ENCODE results near the gene TRIM33.
"Not testable (repeated sequence)": the region's sequence is repeated elsewhere in the genome, so short reads cannot be mapped to it uniquely, and the experiment has no call there.

The TRIM33 gene

DNA sequence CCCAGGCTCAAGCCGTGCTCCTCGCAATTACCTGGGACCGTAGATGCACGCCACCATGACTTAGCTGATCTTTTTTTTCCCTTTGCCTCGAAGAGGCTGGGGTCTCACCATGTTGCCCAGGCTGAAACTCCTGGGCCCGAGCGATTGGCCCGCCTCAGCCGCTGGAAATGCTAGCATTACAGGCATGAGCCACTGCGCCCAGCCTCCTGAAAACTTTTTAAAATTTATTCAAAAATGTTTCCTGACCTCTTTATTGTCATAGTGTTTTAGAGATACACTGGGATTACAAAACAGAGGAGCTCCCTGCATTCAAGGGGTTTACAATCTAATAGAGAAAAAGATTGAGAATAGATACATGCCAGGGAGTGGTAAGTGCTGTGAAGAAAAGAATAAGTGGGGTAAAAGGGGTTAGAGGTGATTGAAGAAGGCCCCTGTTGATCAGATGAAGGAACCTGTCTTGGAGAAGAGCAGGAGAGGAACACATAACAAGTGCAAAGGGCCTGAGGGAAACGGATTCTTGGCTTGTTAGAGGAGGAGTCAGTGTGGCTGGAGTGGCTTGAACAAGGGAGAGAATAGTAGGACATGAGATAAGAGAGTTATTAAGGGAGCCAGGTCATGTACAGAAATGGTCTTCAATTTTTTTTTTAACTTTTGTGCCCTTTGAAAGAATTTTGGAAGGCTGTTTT lies 1.7 kb upstream of the TRIM33 start:
- FAIRE-seq = no peak
- DNase-seq (ENCODE audit: extremely low spot score, insufficient read length, low read depth) = no peak

GRCh38 chr1:114510274-114511031 lies 550 bp downstream of the TRIM33 start:
- no peak for FAIRE-seq
- DNase-seq (ENCODE audit: extremely low spot score, insufficient read length, low read depth) = peak; percentile 49

DNA sequence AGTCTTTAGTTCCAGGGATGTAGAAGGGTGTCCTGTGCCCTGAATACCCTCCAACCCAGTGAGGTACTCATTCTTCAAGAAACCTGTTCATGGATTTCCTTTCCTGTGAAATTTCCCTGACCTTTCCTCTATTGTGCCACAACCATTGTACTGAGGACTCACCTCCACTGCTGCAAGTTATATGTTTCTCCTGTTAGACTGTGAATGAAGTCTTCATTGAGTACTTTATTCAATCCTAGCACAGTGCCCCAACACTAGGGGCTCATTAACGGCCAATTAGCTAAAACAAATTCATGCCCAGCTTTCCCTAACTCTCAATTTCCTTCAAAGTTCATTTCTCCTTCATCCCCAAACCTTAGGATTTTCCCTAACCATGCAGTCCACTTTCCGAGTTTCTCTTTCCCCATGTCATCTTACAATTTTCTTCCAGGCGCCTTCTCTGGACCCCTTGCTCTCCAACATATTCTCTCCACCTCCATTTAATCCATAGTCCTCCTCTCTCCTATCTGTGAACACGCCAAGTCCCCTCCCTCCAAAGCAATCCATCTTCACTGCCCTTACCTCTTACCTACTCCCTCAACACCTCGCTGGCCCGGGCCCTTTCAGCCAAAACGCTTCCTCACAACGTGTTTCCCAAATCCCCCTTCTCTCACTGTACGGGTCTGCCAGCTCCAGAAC lies 1.3 kb downstream of the TRIM33 start:
- FAIRE-seq = no peak
- no peak for DNase-seq (ENCODE audit: extremely low spot score, insufficient read length, low read depth)

GRCh38 chr1:114508386-114508898 lies 2.6 kb downstream of the TRIM33 start:
- DNase-seq (ENCODE audit: extremely low spot score, insufficient read length, low read depth) (no peak), FAIRE-seq (no peak)

GRCh38 chr1:114507513-114507912 lies 3.5 kb downstream of the TRIM33 start:
- FAIRE-seq (no peak), DNase-seq (ENCODE audit: extremely low spot score, insufficient read length, low read depth) (no peak)

DNA sequence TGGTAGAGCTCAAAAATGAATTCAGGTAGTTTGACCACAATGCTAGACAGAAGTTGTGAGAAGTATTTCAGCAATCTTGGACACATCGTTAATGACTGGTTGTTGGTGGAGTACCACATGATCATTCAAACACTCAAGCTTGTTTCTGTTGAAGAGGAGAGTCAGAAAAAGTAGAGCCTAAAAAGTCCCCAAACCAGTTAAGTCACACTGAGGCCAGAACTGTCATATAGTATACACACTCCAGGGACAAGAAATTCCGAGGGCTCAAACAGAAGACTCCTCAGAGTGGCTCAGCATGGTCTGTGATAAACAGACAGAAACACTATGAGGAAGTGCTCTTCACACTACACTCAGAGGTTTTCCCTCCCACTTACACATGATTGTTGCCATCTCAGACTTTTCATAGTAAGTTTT lies 5.8 kb downstream of the TRIM33 start:
- FAIRE-seq (no peak), DNase-seq (ENCODE audit: extremely low spot score, insufficient read length, low read depth) (no peak)

DNA sequence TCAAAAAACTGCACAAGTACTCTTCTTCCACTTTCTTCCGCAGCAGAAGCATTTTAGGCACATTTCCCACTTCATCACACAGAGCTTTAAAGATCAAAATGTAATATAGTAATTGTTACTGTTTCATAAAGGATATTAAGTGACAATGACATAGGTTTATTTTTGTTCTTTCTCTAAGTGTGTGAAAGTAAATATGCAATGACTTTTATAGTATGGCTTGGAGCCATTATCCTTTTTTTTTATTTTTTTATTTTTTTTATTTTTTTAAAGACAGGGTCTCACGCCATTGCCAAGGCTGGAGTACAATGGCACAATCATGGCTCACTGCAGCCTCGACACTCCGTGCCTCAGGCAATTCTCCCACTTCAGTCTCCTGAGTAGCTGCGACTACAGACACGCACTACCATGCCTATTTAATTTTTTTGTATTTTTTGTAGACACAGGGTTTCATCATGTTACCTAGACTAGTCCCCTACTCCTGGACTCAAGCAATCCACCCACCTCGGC lies 7.0 kb downstream of the TRIM33 start:
- FAIRE-seq (no peak), DNase-seq (ENCODE audit: extremely low spot score, insufficient read length, low read depth) (no peak)

DNA sequence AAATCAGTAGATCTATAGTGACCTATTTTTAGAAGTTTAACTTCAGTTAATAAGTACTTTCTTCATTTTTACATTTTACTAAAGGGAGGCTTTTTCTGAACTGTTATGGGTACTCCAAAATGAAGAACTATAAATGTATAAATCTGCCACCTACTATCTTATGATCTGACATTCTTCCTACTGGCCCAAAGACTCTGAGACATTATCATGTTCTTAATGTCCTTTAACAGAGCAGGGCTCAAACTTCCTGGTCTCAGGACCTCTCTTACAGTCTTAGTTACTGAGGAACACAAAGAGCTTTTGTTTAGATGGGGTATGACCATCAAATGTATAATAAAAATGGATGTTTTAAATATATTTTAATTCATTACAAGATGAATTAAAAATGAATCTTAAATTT lies 8.9 kb downstream of the TRIM33 start:
- FAIRE-seq (peak; percentile 31), DNase-seq (ENCODE audit: extremely low spot score, insufficient read length, low read depth) (no peak)

DNA sequence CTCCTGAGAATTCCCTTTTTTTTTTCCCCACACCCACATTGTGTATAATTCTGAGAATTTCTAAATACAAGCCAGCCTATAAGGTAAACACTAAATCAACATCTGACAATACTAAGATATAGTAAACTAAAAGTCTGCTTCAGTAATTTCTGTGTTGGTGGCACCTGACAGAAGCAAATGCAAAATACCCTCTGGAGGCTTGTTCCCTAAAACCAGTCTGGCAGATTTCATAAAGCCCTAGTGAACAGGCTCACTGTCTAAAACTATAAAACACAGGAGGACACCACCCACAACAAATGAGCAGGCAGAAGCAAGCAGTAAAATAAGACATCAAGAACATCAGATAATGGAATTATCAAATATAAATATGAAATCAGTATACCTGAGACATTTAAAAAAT lies 11.5 kb downstream of the TRIM33 start:
- FAIRE-seq = no peak
- no peak for DNase-seq (ENCODE audit: extremely low spot score, insufficient read length, low read depth)

GRCh38 chr1:114496089-114496488 lies 14.9 kb downstream of the TRIM33 start:
- no peak for DNase-seq (ENCODE audit: extremely low spot score, insufficient read length, low read depth)
- FAIRE-seq = no peak

- no peak for FAIRE-seq
- DNase-seq (ENCODE audit: extremely low spot score, insufficient read length, low read depth) = no peak
Observed at GRCh38 chr1:114495486-114495885, 15.5 kb downstream of the TRIM33 start.

DNA sequence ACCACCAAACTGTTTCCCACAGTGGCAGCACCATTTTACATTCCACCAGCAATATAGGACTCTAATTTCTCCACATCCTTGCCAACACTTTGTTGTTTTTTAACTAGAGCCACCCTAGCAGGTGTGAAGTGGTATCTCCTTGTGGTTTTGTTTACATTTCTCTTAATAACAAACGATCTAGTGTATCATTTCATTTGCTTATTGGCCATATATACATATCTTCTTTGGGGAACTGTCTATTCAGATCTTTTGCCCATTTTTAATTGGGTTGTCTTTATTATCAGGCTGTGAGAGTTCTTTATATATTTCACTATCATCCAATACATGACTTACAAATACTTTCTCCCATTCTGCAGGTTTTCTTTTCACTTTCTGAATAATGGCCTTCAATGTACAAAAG lies 18.0 kb downstream of the TRIM33 start:
- DNase-seq (ENCODE audit: extremely low spot score, insufficient read length, low read depth) = no peak
- FAIRE-seq = no peak

GRCh38 chr1:114490274-114490693 lies 20.7 kb downstream of the TRIM33 start:
- FAIRE-seq (no peak), DNase-seq (ENCODE audit: extremely low spot score, insufficient read length, low read depth) (no peak)

DNA sequence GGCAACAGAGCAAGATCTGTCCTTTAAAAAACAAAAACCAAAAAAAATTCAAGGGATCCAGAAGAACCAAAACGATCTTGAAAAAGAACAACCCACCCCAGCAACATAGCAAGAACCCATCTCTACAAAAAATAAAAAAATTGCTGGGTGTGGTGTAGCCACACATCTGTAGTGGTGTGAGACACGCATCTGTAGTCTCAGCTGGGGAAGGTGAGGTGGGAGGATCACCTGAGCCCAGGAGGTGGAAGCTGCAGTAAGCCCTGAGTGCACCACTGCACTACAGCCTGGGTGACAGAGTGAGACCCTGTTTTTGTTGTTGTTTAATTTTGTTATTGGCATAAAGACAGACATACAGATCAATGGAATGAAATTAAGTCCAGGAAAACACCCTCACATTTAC lies 22.3 kb downstream of the TRIM33 start:
- no peak for FAIRE-seq

DNA sequence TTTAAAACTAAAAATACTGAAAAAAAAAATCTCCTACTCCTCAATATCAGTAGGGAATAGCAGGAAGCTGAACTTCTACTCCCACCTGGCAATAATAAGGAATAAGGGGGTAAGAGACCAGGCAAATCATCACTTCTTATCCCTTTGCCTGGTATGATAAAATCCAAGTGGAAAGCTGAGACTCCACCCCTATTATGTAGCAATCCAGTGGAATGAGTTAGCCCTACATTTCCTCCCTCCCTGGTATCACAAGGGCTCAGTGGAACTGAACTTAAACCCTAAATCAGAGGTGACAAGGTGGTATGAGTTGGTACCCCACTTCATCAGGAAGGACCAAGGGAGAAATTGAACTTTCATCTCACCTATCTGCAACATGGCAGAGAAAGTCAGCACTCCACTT lies 25.7 kb downstream of the TRIM33 start:
- DNase-seq (ENCODE audit: extremely low spot score, insufficient read length, low read depth) (no peak), FAIRE-seq (no peak)

More for the DNA sequence above, 22.3 kb downstream of the TRIM33 start:
- DNase-seq (ENCODE audit: extremely low spot score, insufficient read length, low read depth) = no peak

- FAIRE-seq = peak; percentile 90
- no peak for DNase-seq (ENCODE audit: extremely low spot score, insufficient read length, low read depth)
Observed at GRCh38 chr1:114482585-114482984, 28.4 kb downstream of the TRIM33 start.

GRCh38 chr1:114479636-114480035 lies 31.4 kb downstream of the TRIM33 start:
- FAIRE-seq; DNase-seq (ENCODE audit: extremely low spot score, insufficient read length, low read depth): not testable (repeated sequence)

DNA sequence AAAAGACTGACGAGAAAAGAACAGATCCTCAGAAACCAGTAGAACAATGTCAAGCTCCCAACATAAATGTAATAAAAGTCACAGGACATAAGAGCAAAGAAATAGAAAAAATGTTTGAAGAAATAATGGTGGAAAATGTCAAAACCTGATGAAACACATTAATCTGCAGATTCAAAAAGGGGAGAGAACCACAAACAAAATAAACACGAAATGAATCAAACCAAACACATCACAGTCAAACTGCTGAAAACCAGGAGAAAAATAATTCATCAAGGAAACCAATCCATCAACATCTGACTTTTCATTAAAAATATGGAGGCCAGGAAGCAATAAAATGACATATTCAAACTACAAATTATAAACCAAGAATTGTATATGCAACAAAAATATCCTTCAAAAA lies 31.9 kb downstream of the TRIM33 start:
- no peak for FAIRE-seq
- no peak for DNase-seq (ENCODE audit: extremely low spot score, insufficient read length, low read depth)

GRCh38 chr1:114473796-114474195 lies 37.2 kb downstream of the TRIM33 start:
- no peak for FAIRE-seq

GRCh38 chr1:114472408-114472807 lies 38.6 kb downstream of the TRIM33 start:
- DNase-seq (ENCODE audit: extremely low spot score, insufficient read length, low read depth) (no peak), FAIRE-seq (no peak)

More at GRCh38 chr1:114473796-114474195, 37.2 kb downstream of the TRIM33 start:
- DNase-seq (ENCODE audit: extremely low spot score, insufficient read length, low read depth) = no peak

GRCh38 chr1:114470681-114471080 lies 40.3 kb downstream of the TRIM33 start:
- FAIRE-seq (no peak), DNase-seq (ENCODE audit: extremely low spot score, insufficient read length, low read depth) (no peak)

All from GM18507 (cell line).